ENCODE measurements around the gene SLC12A7.
"Not testable (repeated sequence)": the region's sequence is repeated elsewhere in the genome, so short reads cannot be mapped to it uniquely, and the experiment has no call there.

Gene SLC12A7

GRCh38 chr5:1111727-1112289, at the start of gene SLC12A7:
Gene SLC12A7, minus strand, starts transcription at chr5:1112063. Its CDS starts 72 bp downstream, at chr5:1111991.
- DNase-seq = peak; percentile 62

- no peak for DNase-seq
Observed at GRCh38 chr5:1161108-1161832, 49.4 kb upstream of the SLC12A7 start.

- DNase-seq = no peak
Observed at GRCh38 chr5:1159774-1160406, 48.0 kb upstream of the SLC12A7 start.

- DNase-seq = no peak
Observed at GRCh38 chr5:1159341-1159675, 47.4 kb upstream of the SLC12A7 start.

GRCh38 chr5:1158647-1159340, 46.9 kb upstream of the SLC12A7 start:
- DNase-seq = no peak

- not testable (repeated sequence) for DNase-seq
Observed at GRCh38 chr5:1157461-1157986, 45.7 kb upstream of the SLC12A7 start.

GRCh38 chr5:1156754-1157460, 45.0 kb upstream of the SLC12A7 start:
- DNase-seq = no peak

- DNase-seq = no peak
Observed at GRCh38 chr5:1156033-1156753, 44.3 kb upstream of the SLC12A7 start.

GRCh38 chr5:1155191-1156032, 43.5 kb upstream of the SLC12A7 start:
- DNase-seq = no peak

- no peak for DNase-seq
Observed at GRCh38 chr5:1153428-1153827, 41.6 kb upstream of the SLC12A7 start.

- DNase-seq = no peak
Observed at GRCh38 chr5:1152771-1153282, 41.0 kb upstream of the SLC12A7 start.

GRCh38 chr5:1152156-1152555, 40.3 kb upstream of the SLC12A7 start:
- DNase-seq = no peak

- DNase-seq = no peak
Observed at GRCh38 chr5:1151316-1151715, 39.5 kb upstream of the SLC12A7 start.

- DNase-seq = no peak
Observed at GRCh38 chr5:1150866-1151265, 39.0 kb upstream of the SLC12A7 start.

GRCh38 chr5:1144638-1145396, 33.0 kb upstream of the SLC12A7 start:
- DNase-seq = no peak

- no peak for DNase-seq
Observed at GRCh38 chr5:1144089-1144488, 32.2 kb upstream of the SLC12A7 start.

GRCh38 chr5:1143670-1143951, 31.7 kb upstream of the SLC12A7 start:
- no peak for DNase-seq

GRCh38 chr5:1142886-1143669, 31.2 kb upstream of the SLC12A7 start:
- no peak for DNase-seq

GRCh38 chr5:1141834-1142233, 30.0 kb upstream of the SLC12A7 start:
- DNase-seq = no peak

GRCh38 chr5:1140818-1141189, 28.9 kb upstream of the SLC12A7 start:
- DNase-seq = no peak
